ENCODE data around the gene SMCHD1.
"Not testable (repeated sequence)": the region's sequence is repeated elsewhere in the genome, so short reads cannot be mapped to it uniquely, and the experiment has no call there.

The SMCHD1 gene

DNA sequence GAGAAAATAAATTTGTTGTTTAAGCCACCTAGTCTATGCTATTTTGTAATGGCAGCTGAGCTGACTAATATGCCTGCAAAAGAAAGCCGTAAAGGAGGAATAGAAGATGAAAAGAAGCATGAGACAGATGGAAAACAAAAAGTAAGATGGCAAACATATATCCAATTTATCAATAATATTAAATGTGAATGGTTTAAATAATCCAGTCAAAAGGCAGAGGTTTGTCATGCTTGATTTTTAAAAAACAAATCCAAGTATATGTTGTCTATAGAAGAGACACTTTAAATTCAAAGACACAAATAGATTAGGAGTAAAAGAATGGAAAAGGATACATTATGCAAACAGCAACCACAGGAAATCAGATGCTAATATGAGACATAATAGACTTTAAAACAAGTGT is 155.9 kb downstream of the SMCHD1 start:
- no peak for DNase-seq (ENCODE audit: low read depth in 1 of 2, low spot score in 1 of 2)

DNA sequence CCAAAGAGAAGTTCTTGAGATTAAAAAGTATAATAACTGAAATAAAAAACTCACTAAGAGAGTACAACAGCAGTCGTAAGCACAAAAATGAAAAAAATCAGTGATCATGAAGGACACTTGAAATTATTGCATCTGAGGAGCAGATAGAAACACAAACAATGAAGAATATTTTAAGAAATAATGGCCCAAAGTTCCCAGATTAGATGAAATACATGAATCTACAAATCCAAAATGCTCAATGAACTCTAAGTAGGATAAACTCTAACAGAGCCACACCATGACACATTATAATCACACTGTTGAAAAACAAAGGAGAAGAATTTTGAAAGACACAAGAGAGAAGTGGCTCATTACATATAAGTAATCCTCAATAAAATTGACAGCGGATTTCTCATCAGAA is 159.4 kb downstream of the SMCHD1 start:
- DNase-seq (ENCODE audit: low read depth in 1 of 2, low spot score in 1 of 2), result no peak

DNA sequence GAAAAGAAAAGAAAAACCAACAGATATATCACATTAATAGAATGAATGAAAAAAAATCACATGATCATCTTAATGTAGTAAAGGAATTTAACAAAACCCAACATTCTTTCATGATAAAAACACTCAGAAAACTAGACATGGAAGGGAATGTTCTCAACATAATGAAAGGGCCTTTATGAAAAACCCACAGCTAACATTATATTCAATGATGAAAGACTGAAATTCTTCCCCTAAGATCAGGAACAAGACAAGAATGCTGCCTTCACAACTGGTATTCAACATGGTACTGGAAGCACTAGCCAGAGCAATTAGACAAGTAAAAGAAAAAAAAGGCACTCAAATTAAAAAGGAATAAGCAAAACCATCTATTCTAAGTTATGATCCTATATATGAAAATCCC is 162.8 kb downstream of the SMCHD1 start:
- no peak for DNase-seq (ENCODE audit: low read depth in 1 of 2, low spot score in 1 of 2)

DNA sequence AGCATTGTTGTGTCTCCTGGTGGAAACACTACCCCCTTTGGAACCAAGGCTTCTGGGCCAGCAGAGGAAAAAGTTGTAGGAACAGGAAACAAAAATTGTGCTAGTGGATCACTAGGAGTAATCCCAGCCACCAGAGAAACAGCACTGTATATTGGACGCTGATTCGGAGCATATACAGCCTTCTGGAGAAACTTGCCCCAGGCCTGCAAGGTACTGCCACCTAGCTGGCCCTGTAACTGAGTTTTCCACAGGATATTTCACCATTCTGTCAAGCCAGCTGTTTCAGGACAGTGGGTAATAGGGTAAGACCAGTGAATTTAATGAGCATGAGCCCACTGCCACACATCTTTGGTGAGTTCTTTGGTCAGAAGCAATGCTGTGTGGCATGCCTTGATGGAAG is 166.2 kb downstream of the SMCHD1 start:
- DNase-seq (ENCODE audit: low read depth in 1 of 2, low spot score in 1 of 2), result no peak

DNA sequence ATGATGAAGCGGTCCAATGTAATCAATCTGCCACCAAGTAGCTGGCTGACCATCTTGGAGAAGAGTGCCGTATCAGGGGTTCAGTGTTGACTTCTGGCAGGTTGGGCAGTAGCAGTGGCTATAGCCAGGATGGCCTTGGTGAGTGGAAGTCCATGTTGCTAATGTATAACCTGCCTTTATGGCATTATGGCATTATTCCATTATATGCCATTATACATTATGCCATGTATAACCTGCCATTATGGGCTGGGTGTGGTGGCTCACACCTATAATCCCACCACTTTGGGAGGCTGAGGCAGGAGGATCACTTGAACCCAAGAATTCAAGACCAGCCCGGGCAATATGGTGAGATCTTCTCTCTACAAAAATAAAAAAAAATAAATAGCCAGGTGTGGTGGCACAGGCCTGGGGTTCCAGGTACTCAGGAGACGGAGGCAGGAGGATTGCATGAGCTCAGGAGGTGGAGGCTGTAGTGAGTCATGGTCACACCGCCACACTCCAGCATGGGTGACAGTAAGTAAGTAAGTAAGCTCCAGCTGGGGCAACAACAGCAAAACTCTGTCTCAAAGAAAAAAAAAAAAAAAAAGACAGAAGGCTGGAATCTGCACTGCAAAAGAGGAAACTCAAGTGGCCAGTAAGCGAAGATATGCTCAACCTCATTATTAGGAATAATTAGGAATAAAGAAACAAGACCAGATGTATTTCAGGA is 166.8 kb downstream of the SMCHD1 start:
- no peak for DNase-seq (ENCODE audit: low read depth in 1 of 2, low spot score in 1 of 2)

DNA sequence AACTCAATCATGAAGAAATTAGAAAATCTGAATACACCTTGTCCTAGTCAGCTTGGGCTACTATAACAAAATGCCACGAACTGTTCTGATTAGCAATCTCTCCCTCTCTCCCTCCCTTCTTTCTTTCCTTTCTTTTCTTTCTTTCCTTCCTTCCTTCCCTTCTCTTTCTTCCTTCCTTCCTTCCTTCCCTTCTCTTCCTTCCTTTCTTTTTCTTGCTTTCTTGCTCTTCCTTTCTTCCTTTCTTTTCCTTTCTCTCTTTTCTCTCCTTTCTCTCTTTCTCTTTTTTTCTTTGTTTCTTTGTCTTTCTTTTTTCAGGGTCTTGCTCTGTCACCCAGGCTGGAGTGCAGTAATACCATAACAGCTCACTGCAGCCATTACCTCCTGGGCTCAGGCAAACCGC is 167.7 kb downstream of the SMCHD1 start:
- no peak for DNase-seq (ENCODE audit: low read depth in 1 of 2, low spot score in 1 of 2)

DNA sequence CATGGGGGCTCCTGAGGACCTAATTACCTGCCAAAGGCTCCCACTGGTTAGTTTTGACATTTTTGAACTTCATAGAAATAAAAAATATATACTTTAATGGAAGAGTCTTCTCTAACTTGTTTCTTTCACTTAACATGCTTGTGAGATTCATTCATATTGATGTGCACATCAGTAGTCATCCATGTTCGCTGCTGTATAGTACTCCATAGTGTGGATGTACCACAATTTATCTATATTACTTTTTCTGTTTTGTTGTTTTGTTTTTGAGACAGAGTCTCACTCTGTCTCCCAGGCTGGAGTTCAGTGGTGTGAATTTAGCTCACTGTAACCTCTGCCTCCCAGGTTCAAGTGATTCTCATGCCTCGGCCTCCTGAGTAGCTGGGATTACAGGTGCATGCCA is 168.4 kb downstream of the SMCHD1 start:
- DNase-seq (ENCODE audit: low read depth in 1 of 2, low spot score in 1 of 2), result no peak

DNA sequence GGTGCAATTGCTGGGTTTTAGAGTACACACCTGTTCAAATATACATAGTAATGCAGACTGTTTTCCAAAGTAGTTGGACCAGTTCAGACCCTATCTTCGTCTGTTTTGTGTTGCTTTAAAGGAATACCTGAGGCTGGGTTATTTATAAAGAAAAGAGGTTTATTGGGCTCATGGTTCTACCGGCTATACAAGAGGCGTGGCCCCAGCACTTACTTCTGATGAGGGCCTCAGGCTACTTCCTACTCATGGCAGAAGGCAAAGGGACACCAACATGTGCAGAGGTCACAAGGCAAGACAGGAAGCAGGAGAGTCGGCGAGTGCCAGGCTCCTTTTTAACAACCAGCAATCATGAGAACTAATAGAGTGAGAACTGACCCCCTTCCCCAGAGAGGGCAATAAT is 169.3 kb downstream of the SMCHD1 start:
- no peak for DNase-seq (ENCODE audit: low read depth in 1 of 2, low spot score in 1 of 2)

DNA sequence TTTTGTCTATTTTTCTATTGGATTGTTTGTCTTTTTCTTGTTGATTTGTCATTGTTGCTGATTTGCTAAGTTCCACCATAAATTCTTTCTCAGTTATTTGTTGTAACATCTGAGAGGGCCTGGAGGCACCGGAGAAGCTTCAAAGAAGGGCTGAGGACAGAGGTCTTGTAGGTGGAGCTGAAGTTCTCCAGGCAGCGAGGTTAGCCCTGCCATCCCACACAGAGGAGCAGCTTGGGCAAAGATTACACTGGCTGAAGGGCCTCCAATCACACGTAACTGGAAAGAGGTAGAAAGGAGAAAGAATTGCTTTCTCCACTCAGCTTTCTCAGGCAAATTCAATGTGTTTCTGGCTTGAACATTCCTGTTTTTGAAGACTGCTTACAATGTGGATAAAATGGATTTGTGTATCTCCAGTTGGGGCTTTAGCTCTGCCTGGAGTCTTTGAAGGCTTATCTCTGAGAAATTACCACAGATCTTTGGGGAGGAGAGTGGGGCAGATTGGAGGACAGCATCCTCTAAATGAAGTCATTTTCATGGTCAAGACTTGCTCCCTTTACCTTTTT is 170.2 kb downstream of the SMCHD1 start:
- DNase-seq (ENCODE audit: low read depth in 1 of 2, low spot score in 1 of 2), result no peak

DNA sequence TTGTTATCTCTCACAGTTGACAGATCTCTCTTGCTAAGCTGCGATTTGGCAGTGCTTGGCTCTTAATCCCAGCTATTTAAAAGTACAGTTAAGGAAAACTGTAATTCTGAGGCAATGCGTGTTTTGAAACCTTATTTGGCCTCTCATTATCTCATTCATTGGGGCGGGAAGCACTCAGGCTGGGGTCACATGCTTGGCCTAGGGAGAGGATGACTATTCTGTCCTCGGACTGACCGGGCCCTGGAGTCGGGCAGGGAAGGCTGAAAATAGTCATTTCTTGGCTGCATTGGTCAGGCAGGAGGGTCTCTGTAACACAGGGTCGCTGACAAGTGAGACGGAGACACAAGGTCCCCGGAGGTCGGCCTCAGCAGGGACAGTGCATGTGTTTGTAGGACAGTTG is 171.1 kb downstream of the SMCHD1 start:
- DNase-seq (ENCODE audit: low read depth in 1 of 2, low spot score in 1 of 2), result no peak

DNA sequence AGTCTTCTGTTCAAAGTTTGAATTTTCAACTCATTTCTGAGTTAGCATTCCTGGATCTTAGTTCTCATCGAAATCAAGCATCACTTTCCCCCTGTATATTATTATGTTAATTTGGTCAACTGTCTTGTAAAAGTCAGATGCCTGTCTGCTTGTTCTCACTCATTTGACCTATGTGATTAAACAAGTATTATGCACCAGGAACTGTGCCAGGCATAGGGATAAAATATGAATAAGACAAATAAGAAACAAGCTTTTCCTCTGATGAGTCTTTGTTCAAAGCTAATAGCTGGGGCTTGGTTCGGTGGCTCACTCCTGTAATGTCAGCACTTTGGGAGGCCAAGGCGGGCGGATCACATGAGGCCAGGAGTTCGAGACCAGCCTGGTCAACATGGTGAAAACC is 171.5 kb downstream of the SMCHD1 start:
- no peak for DNase-seq (ENCODE audit: low read depth in 1 of 2, low spot score in 1 of 2)

DNA sequence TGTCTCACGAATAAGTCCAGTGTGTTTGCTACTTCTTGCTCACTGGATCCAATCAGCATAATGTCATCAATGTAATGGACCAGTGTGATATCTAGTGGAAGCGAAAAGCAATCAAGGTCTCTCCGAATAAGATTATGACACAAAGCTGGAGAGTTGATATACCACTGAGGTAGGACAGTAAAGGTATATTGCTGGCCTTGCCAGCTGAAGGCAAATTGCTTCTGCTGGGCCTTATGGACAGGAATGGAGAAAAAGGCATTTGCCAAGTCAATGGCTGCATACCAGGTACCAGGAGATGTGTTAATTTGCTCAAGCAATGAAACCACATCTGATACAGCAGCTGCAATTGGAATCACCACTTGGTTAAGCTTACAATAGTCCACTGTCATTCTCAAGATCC is 180.6 kb downstream of the SMCHD1 start:
- not testable (repeated sequence) for DNase-seq (ENCODE audit: low read depth in 1 of 2, low spot score in 1 of 2)

DNA sequence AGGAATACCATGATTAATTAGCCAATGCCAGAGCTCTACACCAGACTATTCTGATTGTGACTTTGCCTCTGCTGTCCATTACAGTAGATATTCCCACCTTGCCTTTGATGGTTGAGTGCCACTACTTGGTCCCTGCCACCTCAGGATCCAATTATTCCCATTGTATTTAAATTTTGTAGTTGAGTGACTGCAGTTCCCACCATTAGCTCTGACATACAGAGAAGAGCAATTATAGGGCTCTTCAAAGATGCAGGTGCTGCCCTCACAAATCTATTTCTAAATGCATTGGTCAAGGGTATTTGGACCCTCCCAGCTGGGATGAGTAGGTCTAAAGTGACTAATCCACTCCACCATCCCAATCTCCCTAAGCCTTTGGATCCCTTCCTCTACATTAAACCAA is 181.8 kb downstream of the SMCHD1 start:
- DNase-seq (ENCODE audit: low read depth in 1 of 2, low spot score in 1 of 2), result not testable (repeated sequence)

DNA sequence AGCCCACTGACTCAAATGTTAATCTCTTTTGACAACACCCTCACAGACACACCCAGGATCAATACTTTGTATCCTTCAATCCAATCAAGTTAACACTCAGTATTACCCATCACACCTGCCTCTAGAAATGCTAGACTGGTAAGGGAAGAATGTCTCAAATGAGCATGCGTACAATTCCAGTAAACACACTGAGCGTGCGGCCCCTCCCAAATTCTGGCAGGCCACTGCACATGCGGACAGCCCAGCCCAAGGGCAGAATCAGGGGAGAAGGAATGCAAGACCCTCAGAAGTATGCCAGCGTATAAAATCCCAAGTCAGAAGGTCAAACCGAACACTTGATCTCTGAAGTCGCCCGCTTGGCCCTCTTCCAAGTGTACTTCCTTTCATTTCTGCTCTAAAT is 183.7 kb downstream of the SMCHD1 start:
- no peak for DNase-seq (ENCODE audit: low read depth in 1 of 2, low spot score in 1 of 2)

DNA sequence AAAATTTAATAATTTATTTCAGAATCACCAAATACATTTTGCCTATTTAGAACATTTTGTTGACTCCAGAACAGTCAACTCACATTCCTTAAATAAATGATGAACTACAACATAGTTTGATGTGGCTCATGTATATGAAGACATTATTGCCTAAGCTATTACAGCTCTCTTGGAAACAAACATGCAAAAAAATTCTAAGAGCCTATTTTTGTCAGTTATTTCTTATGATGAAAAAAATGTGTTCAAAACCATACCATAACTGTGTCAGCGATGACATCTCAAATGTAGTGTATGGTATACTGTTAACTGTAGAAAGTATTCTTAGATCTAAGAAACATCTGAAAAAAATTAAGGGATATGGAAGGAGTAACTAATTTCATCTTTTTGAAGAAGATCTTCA is 185.0 kb downstream of the SMCHD1 start:
- DNase-seq (ENCODE audit: low read depth in 1 of 2, low spot score in 1 of 2), result no peak

DNA sequence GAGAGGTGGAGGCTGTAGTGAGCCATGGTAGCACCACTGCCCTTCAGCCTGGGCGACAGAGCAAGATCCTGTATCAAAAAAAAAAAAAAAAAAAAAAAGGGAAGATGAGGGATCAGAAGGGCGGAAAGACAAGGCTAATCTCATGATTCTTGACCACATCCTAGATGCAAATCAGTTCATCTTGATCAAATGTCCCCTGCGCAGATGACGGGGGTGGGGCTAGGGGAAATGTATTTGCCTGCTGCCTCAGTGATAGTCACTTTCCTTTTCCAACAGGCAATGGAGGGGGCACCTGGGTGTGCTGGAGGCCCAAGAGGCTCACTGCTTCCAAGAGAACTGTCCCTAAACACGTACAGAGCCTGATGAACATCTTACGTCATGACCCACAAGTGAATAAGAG is 187.6 kb downstream of the SMCHD1 start:
- no peak for DNase-seq (ENCODE audit: low read depth in 1 of 2, low spot score in 1 of 2)

DNA sequence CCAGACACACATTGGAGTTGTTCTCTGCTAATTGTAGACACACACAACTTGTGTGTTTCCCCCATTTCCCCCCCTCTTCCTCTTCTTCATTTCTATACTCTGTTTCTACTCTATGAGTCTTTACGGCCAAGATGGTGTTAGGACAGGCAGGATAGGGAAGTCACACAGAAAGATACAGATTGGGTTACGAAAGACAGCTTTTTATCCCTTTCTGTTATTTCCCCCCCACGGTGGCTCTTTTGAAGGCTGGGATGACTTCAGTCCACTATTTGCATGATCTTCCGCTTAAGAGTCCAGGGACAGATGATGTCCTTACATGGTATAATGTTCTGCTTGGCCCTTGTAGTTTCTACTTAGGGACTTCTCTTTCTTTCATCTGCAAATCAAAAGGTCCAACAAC is 189.6 kb downstream of the SMCHD1 start:
- DNase-seq (ENCODE audit: low read depth in 1 of 2, low spot score in 1 of 2), result no peak

DNA sequence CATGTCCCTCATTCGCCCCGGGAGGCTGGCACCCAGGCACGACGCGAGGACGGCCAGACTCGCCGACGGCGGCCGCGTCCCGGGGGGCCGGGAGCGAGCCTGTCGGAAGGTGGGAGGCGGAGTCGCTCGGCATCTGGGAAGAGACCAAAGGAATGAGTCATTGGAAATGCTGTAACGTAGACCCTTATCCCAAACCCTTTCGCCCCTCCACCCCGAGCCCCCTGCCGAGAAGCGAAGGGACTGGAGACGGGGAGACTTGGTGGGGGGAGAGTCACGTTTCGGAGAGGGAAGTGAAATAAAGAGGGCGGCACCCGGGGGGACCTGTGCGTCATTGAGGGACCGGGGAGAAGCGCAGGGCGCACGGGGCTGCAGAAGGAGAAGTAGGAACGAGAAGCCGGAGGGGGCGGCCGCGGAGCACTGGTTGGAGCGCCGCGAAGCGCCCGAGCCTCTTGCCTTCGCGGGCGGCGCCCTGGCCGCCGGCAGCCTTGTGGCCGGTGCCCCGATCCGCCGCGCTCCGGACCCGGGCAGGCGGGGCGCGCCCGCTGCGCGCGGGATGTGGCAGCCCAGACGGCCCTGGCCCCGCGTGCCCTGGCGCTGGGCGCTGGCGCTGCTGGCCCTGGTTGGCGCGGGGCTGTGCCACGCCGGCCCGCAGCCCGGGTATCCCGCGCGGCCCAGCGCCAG is 191.2 kb downstream of the SMCHD1 start, which contains the start of gene EMILIN2:
Gene EMILIN2 (plus strand): TSS at position 371 of the 681 bp plus-strand sequence. CDS start 183 bp downstream, at position 554.
- DNase-seq (ENCODE audit: low read depth in 1 of 2, low spot score in 1 of 2), result no peak

DNA sequence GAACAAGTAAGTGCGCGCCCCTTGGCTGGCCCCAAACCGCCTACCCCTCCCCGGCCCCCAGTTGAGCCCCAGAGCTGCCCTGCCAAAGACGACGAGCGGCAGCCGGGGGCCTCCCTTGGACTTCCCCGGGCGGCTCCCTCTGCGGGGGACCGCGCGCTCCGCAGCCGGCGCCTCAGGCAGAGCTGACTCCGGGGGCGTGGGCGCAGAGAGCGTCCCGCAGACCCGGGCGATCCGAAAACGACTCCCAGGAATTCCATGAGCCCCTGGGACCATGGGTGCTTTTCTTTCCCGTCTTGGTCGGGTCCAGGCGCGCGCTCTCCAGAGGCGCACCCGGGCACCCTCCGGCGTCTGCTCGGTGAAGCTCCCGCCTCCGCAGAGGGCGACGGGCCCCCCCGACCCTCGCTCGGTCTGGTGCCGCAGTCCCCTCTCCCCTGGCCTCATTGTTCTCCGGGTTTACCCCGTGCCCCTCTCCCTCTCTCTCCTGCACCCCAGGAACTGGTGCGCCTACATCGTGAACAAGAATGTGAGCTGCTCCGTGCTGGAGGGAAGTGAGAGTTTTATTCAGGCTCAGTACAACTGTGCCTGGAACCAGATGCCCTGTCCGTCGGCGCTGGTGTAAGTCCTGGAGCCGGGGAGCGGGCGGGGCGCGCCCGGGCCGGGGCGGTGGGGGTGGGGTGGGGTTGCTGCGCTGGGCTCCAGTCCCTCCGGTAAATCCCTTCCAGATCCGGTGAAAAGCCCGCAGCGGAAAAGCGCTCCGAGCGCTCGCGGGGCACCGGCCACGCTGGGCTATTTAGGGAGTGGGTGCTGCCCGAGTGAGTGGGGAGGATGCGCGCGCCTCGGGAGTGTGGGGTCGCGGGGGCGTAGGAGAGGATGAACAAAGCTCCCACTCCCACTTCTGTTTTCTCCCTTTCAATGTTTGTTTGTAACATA is 192.1 kb downstream of the SMCHD1 start:
- peak in 1 of 2 donors; percentile 6 for DNase-seq (ENCODE audit: low read depth in 1 of 2, low spot score in 1 of 2)

DNA sequence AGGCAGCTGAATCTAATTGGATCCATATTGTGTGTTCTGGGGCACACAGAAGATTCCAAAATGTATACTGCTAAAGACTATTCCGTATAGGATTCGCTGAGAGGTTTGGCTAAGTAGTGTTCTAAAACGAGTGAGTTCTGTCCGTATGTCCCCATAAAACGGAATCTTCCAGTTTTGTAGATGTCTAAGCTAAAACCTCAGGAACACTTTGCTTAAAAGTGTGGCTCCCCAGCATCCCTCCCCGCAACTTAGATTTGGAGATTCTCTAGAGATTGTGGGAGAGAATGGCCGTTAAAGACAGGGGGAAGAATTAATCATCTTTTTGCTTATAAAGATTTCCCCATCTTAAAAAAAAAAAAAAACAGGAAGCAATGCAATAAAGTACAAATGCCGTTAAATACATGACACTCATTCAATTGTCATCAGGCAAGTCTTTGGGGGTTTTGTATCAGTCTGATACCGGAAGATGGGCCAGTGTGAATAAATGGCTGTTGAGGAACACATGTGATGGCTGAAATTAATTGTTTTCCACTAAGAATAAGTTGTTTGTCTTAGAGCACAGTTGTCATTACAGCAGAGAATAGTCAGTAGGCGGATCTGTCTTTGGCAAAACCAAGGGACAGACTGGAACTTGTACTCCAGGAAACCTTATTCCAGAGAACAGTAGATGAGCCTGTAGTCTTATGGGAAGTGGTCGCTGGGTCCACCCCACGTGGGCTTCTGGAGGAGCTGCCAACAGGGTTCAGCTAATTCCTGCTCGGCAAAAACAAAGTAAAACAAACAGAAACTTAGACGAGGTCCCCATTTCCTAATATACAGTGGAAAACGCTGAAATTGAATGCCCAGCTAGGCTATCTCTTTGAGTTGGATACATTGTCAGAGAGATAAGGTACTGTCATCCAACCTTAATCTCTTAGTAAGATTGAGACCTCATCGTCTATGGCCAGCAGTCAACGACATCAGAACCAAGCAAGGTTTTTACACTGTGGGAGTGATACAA is 193.0 kb downstream of the SMCHD1 start:
- no peak for DNase-seq (ENCODE audit: low read depth in 1 of 2, low spot score in 1 of 2)
